HG03432 (cell line): ENCODE results near the gene ADGRE2.

Experiments used
- ATAC-seq: cut with Tn5 transposase; IDR thresholded peaks from one replicate; pipeline ENCODE4 v1.9.1; 2021; ENCODE audit warnings: mild to moderate bottlenecking, moderate library complexity; ENCODE audit not compliant: unreplicated experiment

ADGRE2 gene

DNA sequence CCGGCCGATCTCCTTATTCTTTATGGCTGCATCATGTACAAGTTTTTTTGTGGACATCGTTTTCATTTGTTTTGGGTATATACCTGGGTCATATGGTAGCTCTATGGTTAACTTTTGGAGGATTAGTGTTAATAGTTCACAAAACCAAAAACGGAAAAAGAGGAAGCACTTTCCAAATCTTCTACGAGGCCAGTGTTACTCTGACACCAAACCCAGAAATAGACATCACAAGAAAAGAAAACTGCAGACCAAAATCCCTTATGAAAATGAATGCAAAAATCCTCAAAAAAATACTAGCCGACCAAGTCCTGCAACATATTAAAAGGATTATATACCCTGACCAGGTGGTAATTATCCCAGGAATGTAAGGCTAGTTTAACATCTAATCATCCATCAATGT lies 29.8 kb downstream of the ADGRE2 start:
- no peak for ATAC-seq

DNA sequence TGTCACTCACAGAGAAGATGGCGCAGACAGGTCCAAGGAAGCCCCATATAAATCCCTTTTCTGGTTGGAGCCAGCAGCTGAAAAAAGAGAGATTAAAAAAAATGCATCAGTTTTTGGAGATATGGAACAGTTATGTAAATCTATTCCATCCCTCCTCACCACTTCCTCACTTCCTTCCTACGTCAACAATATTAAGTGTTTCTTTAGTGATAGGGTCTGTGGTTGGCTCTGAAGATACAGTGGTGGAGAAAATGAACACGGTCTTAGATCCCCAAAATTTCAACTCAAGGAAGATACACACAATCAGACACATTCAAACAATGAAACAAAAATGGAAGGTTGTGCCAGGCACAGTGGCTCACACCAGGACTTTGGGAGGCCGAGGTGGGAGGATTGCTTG lies 31.5 kb downstream of the ADGRE2 start:
- no peak for ATAC-seq

DNA sequence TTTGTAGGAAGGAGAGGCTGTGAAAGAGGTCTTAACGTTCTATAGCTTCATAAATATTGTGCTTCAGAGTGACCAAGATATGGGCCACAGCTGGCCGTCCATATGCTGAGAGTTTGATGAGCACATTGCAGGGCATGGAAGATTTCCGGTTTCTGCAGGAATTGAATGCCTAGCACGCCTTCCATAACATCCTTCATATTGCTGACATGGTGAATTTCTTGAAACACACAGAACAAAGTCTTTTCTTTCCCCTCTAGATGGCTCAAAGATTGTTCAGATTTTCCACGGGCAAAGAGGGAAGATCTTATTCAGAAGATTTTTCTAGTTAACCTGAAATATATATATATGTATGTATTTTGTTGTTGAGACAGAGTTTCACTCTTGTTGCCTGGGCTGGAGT lies 42.4 kb downstream of the ADGRE2 start:
- no peak for ATAC-seq

- ATAC-seq, result no peak
Observed at GRCh38 chr19:14733574-14733973, 44.8 kb downstream of the ADGRE2 start.

DNA sequence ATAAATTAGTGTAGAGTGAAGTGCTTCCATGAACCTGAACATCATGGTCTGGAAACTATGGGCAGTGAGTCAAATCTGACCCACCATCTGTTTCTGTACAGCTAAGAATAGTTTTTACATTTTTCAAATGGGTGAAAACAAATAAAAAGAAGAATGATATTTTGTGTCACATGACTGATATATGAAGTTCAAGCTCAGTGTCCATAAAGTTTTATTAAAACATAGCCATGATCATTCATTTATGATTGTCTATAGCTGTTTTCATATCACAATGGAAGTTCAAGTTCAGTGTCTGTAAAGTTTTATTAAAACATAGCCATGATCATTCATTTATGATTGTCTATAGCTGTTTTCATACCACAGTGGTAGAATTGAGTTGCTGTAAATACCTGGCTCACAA lies 45.9 kb downstream of the ADGRE2 start:
- ATAC-seq, result no peak

- ATAC-seq, result no peak
Observed at GRCh38 chr19:14731200-14731599, 47.2 kb downstream of the ADGRE2 start.

- no peak for ATAC-seq
Observed at GRCh38 chr19:14728595-14728994, 49.8 kb downstream of the ADGRE2 start.

GRCh38 chr19:14722127-14722526 lies 56.2 kb downstream of the ADGRE2 start:
- ATAC-seq, result no peak

GRCh38 chr19:14719162-14719561 lies 59.2 kb downstream of the ADGRE2 start:
- no peak for ATAC-seq

- ATAC-seq, result no peak
Observed at GRCh38 chr19:14718522-14719116, 59.7 kb downstream of the ADGRE2 start.

DNA sequence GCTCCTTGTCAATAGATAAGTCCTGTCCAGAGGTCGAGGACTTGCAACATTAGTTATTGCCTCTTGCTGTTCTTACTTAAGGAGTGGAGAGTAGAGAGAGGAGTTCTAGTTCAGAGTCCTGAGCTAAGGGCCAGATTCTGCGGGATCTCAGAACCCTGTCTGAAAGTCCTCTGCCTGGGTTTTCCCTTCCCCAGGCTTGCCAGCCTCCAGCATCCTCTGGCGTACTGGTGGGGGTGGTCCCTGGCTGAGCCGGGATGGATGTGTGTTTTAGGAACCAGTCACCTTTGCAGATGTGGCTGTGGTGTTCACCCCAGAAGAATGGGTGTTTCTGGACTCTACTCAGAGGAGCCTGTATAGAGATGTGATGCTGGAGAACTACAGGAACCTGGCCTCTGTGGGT lies 62.5 kb downstream of the ADGRE2 start:
- no peak for ATAC-seq

DNA sequence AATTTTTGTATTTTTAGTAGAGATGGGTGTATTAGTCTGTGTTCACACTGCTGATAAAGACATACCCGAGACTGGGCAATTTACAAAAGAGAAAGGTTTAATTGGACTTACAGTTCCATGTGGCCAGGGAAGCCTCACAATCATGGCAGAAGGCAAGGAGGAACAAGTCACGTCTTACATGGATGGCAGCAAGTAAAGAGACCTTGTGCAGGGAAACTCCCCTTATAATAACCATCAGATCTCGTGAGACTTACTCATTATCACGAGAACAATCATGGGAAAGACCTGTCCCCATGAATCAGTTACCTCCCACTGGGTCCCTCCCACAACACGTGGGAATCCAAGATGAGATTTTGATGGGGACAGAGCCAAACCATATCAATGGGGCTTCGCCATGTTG lies 73.9 kb downstream of the ADGRE2 start:
- ATAC-seq, result no peak

- no peak for ATAC-seq
Observed at GRCh38 chr19:14703833-14704232, 74.5 kb downstream of the ADGRE2 start.

GRCh38 chr19:14700711-14701375 lies 77.5 kb downstream of the ADGRE2 start:
- no peak for ATAC-seq

DNA sequence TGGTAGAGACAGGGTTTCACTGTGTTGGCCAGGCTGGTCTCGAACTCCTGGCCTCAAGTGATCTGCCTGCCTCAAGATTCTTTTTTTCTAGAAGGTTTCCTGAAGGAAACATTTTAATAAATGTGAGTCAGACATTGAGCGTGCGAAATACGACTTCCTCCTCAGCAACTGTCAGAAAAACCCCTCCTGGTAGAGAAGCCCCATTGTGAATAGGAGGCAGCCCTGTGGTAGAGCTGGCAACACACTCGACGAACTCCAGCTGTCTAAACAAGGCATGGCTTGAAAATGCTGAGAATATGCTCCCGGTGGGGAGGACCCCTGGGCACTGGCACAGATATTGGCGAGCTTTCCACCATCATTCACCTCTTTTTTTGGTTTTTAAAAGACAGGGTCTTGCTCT lies 78.7 kb downstream of the ADGRE2 start:
- ATAC-seq, result no peak

GRCh38 chr19:14695471-14695870 lies 82.9 kb downstream of the ADGRE2 start:
- ATAC-seq, result no peak

GRCh38 chr19:14694641-14695266 lies 83.6 kb downstream of the ADGRE2 start:
- no peak for ATAC-seq

DNA sequence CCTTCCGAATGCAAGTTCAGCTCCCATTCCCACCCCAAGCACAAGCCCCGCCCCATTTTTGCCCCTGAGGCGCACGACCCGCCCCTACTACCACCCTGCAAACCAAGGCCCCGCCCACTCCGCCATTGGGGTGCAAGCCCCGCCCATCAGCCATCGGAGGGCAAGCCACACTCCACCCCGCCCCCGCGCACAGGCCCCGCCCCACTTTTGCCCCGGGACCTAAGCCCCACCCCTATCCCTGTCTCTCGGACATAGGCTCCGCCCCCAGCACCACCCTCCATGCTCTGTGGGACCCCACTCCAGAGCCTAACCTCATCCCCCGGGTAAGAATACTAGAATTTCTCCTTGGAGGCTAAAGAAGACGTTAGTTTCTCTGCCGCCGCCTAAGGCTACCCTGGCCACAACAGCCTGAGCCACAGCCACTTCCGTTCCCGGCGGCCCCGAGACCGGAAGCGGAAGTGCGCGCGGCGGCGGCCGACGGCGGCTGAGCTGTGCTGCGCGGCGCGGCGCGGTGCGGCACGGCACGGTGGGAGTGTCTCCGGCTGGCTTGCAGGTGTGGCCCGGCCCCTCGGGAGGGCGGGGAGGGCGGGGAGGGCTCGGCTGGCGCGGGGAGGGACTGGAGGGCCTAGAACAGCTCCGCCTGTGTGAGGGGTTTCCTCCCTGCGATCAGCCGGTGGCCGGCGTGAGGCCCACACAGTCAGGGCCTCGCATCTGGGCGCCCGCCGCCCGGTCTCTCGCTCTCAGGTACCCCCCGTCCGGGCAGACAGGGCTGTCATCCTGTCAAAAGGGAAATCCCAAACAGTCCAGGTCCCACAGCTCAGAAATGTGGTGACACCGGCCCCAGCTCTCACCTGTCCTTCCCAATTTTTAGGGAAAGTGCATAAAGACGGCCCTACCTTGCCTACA lies 88.5 kb downstream of the ADGRE2 start, which contains the start of gene ZNF333:
Gene ZNF333, plus strand, starts transcription at position 451 of the 906 bp plus-strand sequence. CDS start 3,444 bp downstream, outside the sequence.
- peak; percentile 92 for ATAC-seq

GRCh38 chr19:14686411-14686810 lies 91.9 kb downstream of the ADGRE2 start:
- ATAC-seq, result no peak

DNA sequence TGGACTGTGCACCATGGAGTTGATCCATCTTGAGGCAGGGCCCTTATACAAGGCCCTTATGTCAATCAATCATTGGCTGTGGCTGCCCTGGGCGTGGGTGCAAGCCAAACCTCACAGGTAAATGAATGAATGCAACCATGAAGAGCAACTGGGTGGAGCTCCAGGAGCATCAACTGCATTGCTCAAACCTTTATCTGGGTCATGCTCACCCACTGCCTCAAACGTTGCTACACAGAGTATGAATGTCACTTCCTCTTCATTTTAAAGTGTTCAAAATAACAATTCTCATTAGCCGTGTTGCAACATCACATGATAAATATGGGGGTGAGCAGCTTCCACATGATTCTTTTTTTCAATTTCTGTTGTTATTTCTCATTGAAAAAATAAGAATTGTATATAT lies 94.9 kb downstream of the ADGRE2 start:
- ATAC-seq, result no peak
